ENCODE measurements around the gene SHKBP1.

Gene SHKBP1, protein sequence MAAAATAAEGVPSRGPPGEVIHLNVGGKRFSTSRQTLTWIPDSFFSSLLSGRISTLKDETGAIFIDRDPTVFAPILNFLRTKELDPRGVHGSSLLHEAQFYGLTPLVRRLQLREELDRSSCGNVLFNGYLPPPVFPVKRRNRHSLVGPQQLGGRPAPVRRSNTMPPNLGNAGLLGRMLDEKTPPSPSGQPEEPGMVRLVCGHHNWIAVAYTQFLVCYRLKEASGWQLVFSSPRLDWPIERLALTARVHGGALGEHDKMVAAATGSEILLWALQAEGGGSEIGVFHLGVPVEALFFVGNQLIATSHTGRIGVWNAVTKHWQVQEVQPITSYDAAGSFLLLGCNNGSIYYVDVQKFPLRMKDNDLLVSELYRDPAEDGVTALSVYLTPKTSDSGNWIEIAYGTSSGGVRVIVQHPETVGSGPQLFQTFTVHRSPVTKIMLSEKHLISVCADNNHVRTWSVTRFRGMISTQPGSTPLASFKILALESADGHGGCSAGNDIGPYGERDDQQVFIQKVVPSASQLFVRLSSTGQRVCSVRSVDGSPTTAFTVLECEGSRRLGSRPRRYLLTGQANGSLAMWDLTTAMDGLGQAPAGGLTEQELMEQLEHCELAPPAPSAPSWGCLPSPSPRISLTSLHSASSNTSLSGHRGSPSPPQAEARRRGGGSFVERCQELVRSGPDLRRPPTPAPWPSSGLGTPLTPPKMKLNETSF

DNA sequence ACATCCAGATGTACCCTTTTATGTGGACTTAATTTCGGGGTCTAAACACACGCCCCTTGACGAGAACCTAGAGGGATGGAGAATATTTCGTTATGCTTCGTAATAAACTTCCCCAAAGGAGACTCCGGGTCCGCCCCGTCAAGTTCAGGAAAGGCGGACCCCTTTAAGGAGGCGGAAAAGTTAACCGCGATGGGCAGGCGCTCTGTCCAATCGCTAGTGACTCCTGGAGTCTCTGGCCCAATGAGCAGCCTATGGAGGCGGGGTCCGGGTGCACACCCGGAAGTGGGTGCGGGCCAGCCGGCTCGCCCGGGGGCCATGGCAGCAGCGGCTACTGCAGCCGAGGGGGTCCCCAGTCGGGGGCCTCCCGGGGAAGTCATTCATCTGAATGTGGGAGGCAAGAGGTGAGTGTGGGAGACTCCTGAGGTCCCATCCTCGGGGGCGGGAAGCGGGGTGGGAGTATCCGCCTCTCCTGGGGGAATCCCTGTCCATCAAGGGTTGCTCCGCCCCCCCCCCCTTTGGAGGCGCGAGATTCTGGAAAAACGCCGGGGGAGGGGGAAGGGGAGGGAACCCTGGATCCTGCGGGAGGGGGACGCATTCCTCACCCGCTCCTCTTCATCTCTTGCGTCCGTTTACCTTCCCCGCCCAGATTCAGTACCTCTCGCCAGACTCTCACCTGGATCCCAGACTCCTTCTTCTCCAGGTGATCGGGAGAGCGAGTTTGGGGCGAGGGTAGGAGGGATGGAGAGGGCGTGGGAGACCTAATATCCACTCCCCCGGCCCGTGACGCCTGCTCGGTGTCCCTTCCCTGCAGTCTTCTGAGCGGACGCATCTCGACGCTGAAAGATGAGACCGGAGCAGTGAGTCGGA is at the start of gene SHKBP1:
TSS of gene SHKBP1 (plus strand) at position 289 of the 867 bp plus-strand sequence. CDS start at position 316, 27 bp downstream.
- Mint-ChIP-seq H3K27ac (no peak within 1 kb of the TSS), H3K4me3 (peak within 1 kb of the TSS; percentile 84), H3K36me3 (ENCODE audit: low read depth) (peaks cover 9% of the 10 kb centered on the region), H3K9me3 (no peaks in the 10 kb centered on the region), H3K27me3 (ENCODE audit: low read depth, poor library complexity) (peaks cover 19% of the 10 kb centered on the region), H3K4me1 (peaks cover 17% of the 10 kb centered on the region)
- TF ChIP-seq CTCF (IDR thresholded peaks at IDR 0.05), result no peak
- DNase-seq, result peak; percentile 94

- H3K4me1 Mint-ChIP-seq, result peaks cover 41% of the 10 kb centered on the region
- H3K4me3 Mint-ChIP-seq, result no peak overlapping the region
- no peaks in the 10 kb centered on the region for H3K9me3 Mint-ChIP-seq
- no peaks in the 10 kb centered on the region for H3K36me3 Mint-ChIP-seq (ENCODE audit: low read depth)
- no peak overlapping the region for H3K27ac Mint-ChIP-seq
- no peak for TF ChIP-seq CTCF (IDR thresholded peaks at IDR 0.05)
- peaks cover 50% of the 10 kb centered on the region for H3K27me3 Mint-ChIP-seq (ENCODE audit: low read depth, poor library complexity)
- no peak for DNase-seq
These were observed 48.6 kb upstream of the SHKBP1 start for GRCh38 chr19:40528078-40528477.

DNA sequence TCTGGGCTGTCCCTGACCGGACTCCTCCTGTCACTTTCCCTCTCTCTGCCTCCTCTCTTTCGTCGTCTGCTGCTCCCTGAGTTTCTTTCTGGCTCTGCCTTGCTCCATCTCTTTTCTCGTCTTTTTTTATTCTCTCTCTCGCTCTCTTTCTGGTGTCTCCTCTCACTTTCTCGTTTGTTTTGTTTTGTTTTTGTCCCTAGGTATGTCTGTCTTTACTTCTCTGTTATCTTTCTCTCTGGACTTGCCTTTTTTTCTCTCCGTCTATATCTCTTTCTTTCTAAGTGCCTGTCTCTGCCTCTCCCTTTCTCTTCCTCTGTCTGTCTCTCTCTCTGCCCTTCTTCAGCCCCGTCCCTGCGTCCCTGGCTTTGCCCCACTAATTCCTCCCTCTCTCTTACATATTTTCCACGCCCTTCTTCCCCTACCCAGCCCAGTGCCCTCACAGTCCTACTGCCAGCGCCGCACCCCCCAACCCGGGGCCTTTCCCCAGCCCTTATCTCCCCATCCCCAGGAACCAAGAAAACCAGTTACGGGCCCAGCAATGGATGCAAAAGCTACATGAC is 48.1 kb upstream of the SHKBP1 start:
- H3K36me3 Mint-ChIP-seq (ENCODE audit: low read depth), result no peaks in the 10 kb centered on the region
- no peak overlapping the region for H3K4me3 Mint-ChIP-seq
- H3K27ac Mint-ChIP-seq, result no peak overlapping the region
- peaks cover 51% of the 10 kb centered on the region for H3K27me3 Mint-ChIP-seq (ENCODE audit: low read depth, poor library complexity)
- no peak for TF ChIP-seq CTCF (IDR thresholded peaks at IDR 0.05)
- no peak for DNase-seq
- peaks cover 41% of the 10 kb centered on the region for H3K4me1 Mint-ChIP-seq
- no peaks in the 10 kb centered on the region for H3K9me3 Mint-ChIP-seq

GRCh38 chr19:40529093-40529954 is 47.3 kb upstream of the SHKBP1 start:
- TF ChIP-seq CTCF (IDR thresholded peaks at IDR 0.05), result peak; percentile 98
- H3K27me3 Mint-ChIP-seq (ENCODE audit: low read depth, poor library complexity), result peaks cover 53% of the 10 kb centered on the region
- H3K9me3 Mint-ChIP-seq, result no peaks in the 10 kb centered on the region
- peaks cover 41% of the 10 kb centered on the region for H3K4me1 Mint-ChIP-seq
- H3K4me3 Mint-ChIP-seq, result peak overlapping the region; percentile 79
- H3K27ac Mint-ChIP-seq, result no peak overlapping the region
- DNase-seq, result peak; percentile 91
- no peaks in the 10 kb centered on the region for H3K36me3 Mint-ChIP-seq (ENCODE audit: low read depth)
